Stomach (tissue), 9 donors: ENCODE results near the gene ELP4. TPM values are rescaled to one million over a fixed set of nuclear protein-coding genes. Genes with fewer than 3 reads are reported as not detected.

Experiments used
- DNase-seq, 2 donors: peaks; one replicate each; pipeline versions ENCODE4 v3.0.0 to v3.0.0-alpha.2; 2013 to 2019
- H3K27ac ChIP-seq, 5 donors: fragments of 200-600 bp in 4 of 5; sonication (generic) in 4 of 5; one replicate each; pipeline ENCODE4 v1.5.1; 2013 to 2019; ENCODE audit warnings: mild to moderate bottlenecking in 1 of 5, moderate library complexity in 1 of 5
- H3K27me3 ChIP-seq, 3 donors: fragments of 200-600 bp; sonication (generic); one replicate each; pipeline ENCODE4 v1.5.1; 2017 to 2019; ENCODE audit warnings: mixed run types in 1 of 3
- H3K36me3 ChIP-seq, 4 donors: fragments of 200-600 bp; sonication (generic); 1 replicate in 3 of 4; 2 replicates in 1 of 4; pipeline ENCODE4 v1.5.1; 2016 to 2019
- H3K4me1 ChIP-seq, 4 donors: fragments of 200-600 bp; sonication (generic); one replicate each; pipeline ENCODE4 v1.5.1; 2016 to 2019
- H3K4me3 ChIP-seq, 4 donors: fragments of 200-600 bp; sonication (generic) in 3 of 4; one replicate each; pipeline ENCODE4 v1.5.1; 2016 to 2019; ENCODE audit warnings: mild to moderate bottlenecking in 1 of 4
- H3K9me3 ChIP-seq, 4 donors: fragments of 200-600 bp; sonication (generic); one replicate each; pipeline ENCODE4 v1.5.1; 2016 to 2019
- EP300 ChIP-seq: sonication (generic); formaldehyde crosslinking; IDR thresholded peaks from one replicate; pipeline ENCODE4 v1.6.1; 2017; ENCODE audit warnings: antibody characterized with exemption
- POLR2A ChIP-seq, 4 donors: fragments of 450-650 bp; IDR thresholded peaks; one replicate each; pipeline ENCODE4 v1.6.1; 2016; ENCODE audit warnings: antibody characterized with exemption in 4 of 4, control low read depth in 2 of 4, mild to moderate bottlenecking in 1 of 4, moderate library complexity in 1 of 4
- POLR2AphosphoS5 ChIP-seq, 3 donors: sonication (generic); formaldehyde crosslinking; IDR thresholded peaks; one replicate each; pipeline ENCODE4 v1.6.1; 2016; ENCODE audit warnings: antibody characterized with exemption in 3 of 3
- WGBS, 5 donors: extraction: QIAGEN DNeasy Blood & Tissue Kit in 3 of 5; methylation state at CpG; one replicate each; pipeline versions ENCODE4 v1.1.5 to v1.1.7; 2013 to 2018; 5-methylcytosine and 5-hydroxymethylcytosine counted together
- intact Hi-C: fragments of 100-400 bp; cut with DNase I; formaldehyde crosslinking; loops from one replicate; pipeline ENCODE4 v1.15.1; 2023; ENCODE audit warnings: low total_unique reads
- polyA plus RNA-seq, 3 donors: library from polyadenylated mRNA; stranded (reverse); fragments of 200-250 nt; gene quantifications; one replicate each; pipeline ENCODE4 v1.2.3, GENCODE V29; 2013
- total RNA-seq, 5 donors: library from RNA; depleted of rRNA; stranded (reverse); fragments of >200 nt; gene quantifications; one replicate each; pipeline versions ENCODE4 v1.1.0 to v1.2.3, GENCODE V29; 2014 to 2016
- TF ChIP-seq, protein P1 (sequence below), 7 experiments: fragments of 450-650 bp in 4 of 7; fragments of 200-600 bp in 3 of 7; sonication (generic) in 3 of 7; IDR thresholded peaks; one replicate each; pipeline ENCODE4 v1.5.1; 2016 to 2019; ENCODE audit warnings: antibody characterized with exemption in 7 of 7, control low read depth in 2 of 7, mild to moderate bottlenecking in 1 of 7
- donor health status: healthy with polysubstance abuse.
- donor health status: Bipolar disorder and iron deficiency.
- donor health status: healthy.

ELP4 gene
- total and polyA plus RNA-seq, 8 donors: 8.3 to 70.0 (median 20.9) TPM

DNA sequence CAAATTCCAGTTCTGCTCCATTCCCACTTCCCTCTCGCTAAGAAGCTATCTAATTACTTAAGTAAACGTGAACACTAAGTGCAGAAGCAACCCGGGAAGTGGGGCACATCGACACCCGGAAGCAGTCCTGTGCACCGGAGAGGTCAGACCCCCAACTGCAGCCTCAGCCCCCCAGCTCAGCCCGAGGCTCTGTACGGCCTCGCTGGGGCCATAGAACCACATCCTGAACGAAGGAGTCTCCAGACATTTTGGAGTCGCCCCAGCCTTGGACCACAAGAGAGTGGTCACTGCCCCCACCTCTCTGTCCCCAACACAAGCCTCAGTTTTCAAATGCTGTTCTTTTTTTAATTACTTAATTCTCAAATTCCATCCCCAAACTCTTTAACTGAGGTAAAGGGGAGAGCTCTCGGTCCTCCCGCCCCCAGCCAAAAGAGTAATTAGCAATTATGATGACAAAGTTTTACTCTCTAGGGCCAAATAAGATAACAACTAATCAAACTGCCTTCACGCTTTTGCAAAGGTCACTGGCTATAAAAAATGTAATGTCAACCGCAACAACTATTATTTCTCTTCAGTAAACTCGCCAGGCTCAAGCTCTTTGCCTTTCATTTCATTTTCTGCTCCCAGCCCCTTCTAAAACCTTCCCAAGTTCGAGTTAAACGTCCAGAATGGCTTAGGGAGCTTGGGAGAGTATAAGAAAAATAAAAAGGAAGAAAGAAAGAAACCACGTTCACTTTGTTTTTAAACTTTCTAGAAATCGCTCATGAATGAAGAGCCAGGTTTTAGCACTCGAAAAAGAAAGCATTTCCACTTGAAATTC lies 299.4 kb downstream of the ELP4 start:
- intact Hi-C loops: no loop called here
- H3K27me3 ChIP-seq: peaks cover 77 to 100% (median 100%) of the 10 kb centered on the region in 3 donors
- DNase-seq: peak in 1 of 2 donors; percentile 11
- WGBS, 5 donors: 8 to 12% (median 11%) methylated on average over 19 to 21 of the region's 21 CpGs
- H3K4me3 ChIP-seq: no peak overlapping the region
- H3K4me1 ChIP-seq: peaks cover 58 to 79% (median 67%) of the 10 kb centered on the region in 4 donors
- no peaks in the 10 kb centered on the region for H3K36me3 ChIP-seq
- peaks cover 0 to 11% (median 3%) of the 10 kb centered on the region in 4 donors for H3K9me3 ChIP-seq
- H3K27ac ChIP-seq: no peak overlapping the region
- no peak for TF ChIP-seq POLR2AphosphoS5 (IDR thresholded peaks at IDR 0.05)
- TF ChIP-seq POLR2A (IDR thresholded peaks at IDR 0.05): no peak
- TF ChIP-seq, protein P1, sequence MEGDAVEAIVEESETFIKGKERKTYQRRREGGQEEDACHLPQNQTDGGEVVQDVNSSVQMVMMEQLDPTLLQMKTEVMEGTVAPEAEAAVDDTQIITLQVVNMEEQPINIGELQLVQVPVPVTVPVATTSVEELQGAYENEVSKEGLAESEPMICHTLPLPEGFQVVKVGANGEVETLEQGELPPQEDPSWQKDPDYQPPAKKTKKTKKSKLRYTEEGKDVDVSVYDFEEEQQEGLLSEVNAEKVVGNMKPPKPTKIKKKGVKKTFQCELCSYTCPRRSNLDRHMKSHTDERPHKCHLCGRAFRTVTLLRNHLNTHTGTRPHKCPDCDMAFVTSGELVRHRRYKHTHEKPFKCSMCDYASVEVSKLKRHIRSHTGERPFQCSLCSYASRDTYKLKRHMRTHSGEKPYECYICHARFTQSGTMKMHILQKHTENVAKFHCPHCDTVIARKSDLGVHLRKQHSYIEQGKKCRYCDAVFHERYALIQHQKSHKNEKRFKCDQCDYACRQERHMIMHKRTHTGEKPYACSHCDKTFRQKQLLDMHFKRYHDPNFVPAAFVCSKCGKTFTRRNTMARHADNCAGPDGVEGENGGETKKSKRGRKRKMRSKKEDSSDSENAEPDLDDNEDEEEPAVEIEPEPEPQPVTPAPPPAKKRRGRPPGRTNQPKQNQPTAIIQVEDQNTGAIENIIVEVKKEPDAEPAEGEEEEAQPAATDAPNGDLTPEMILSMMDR (IDR thresholded peaks at IDR 0.05): no peak
- no peak for TF ChIP-seq EP300

DNA sequence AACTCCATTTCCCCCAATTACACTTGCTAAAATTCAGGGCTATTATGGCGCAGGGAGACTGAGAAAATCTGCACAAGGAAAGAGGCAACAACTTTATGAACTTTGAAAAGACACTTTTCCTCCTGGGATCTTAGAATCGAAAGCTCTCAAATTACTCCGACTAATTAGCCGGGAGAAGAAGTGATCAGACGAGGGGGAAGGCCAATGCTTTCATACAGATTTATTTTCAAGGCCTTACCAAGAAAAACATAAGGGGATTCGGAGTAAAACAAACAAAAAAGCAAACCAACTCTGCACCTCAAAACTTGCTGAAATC lies 299.9 kb downstream of the ELP4 start:
- 20 to 30% (median 25%) methylated on average over 6 of the region's 6 CpGs for whole genome bisulfite sequencing, 5 donors
- peak overlapping the region in 2 of 4 donors; percentile 37 to 72 for H3K4me3 ChIP-seq

DNA sequence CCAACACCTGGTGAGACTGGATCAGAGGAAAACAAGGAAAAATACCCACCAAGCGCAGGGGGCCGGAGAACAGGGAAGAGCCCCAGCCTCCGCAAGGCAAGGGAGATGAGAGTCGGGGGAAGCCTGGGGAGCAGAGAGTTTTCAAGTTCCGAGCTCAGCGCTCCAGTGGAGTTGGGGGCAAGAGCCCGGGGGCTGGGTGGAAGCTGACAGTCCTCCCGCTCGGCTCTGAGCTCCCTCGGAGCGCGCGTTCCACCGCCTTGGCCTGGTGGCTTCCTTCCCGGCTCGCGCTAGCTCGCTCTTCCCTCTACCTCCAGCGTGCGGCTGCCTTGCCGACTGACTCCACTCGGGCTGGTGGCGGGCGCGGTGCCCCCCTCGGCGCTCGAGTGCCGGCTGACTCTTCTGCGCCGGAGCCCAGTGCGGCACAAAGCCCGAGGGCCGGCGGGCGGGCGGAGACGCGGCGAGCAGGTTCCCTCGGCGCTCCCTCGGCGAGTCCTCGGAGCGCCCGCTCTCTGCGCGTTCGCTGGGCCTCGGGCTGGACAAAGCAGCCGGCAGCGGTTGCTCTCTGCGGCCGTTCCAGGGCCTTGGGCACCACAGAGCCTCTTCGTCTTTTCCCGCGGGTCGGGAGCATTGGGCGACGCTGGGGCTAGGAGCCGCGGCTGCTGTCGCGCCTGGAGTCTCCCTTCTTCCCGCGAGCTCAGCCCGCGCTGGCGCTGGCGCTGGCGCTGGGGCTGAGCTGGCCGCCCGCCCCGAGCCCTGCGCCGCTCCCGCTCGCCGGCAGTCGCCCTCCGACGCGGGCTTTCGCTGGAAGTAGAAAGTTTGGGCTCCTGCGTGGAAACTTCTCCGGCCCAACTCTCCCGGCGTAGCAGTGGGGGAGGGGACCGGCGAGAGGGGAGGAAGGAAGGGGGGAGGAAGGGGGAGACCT lies 300.6 kb downstream of the ELP4 start:
- TF ChIP-seq POLR2AphosphoS5 (IDR thresholded peaks at IDR 0.05) (no peak), EP300 (no peak), POLR2A (IDR thresholded peaks at IDR 0.05) (no peak)
- TF ChIP-seq, protein P1 (IDR thresholded peaks at IDR 0.05): no peak
- no peak overlapping the region for H3K27ac ChIP-seq
- H3K36me3 ChIP-seq: no peaks in the 10 kb centered on the region
- peak in 1 of 2 donors; percentile 74 for DNase-seq
- H3K4me3 ChIP-seq: peak overlapping the region; percentile 35 to 72 (median 44)
- intact Hi-C loops: no loop called here
- H3K4me1 ChIP-seq: peaks cover 59 to 79% (median 68%) of the 10 kb centered on the region in 4 donors
- WGBS, 5 donors: 2 to 10% (median 3%) methylated on average over 49 to 91 of the region's 91 CpGs
- H3K9me3 ChIP-seq: peaks cover 0 to under 1% (median 0%) of the 10 kb centered on the region in 4 donors
- H3K27me3 ChIP-seq: peaks cover 72 to 100% (median 100%) of the 10 kb centered on the region in 3 donors

More for the DNA sequence above, 299.9 kb downstream of the ELP4 start:
- intact Hi-C loops: no loop called here
- H3K4me1 ChIP-seq: peaks cover 61 to 79% (median 68%) of the 10 kb centered on the region in 4 donors
- DNase-seq: no peak
- peaks cover 0 to 5% (median under 1%) of the 10 kb centered on the region in 4 donors for H3K9me3 ChIP-seq
- H3K27ac ChIP-seq: no peak overlapping the region
- peaks cover 78 to 100% (median 100%) of the 10 kb centered on the region in 3 donors for H3K27me3 ChIP-seq
- no peaks in the 10 kb centered on the region for H3K36me3 ChIP-seq
- TF ChIP-seq EP300: no peak
- TF ChIP-seq POLR2A (IDR thresholded peaks at IDR 0.05): no peak
- TF ChIP-seq POLR2AphosphoS5 (IDR thresholded peaks at IDR 0.05): no peak
- TF ChIP-seq, protein P1 (IDR thresholded peaks at IDR 0.05): no peak
